GM21619 (cell line): ENCODE results near the gene MPPED1.

Experiments used
- ATAC-seq: cut with Tn5 transposase; IDR thresholded peaks from one replicate; pipeline ENCODE4 v1.9.1; 2021; ENCODE audit not compliant: unreplicated experiment

Gene MPPED1

GRCh38 chr22:43537019-43537585 is 125.3 kb downstream of the MPPED1 start:
- no peak for ATAC-seq

GRCh38 chr22:43539572-43540528 is 128.0 kb downstream of the MPPED1 start:
- no peak for ATAC-seq

GRCh38 chr22:43540529-43540923 is 128.7 kb downstream of the MPPED1 start:
- no peak for ATAC-seq

GRCh38 chr22:43541022-43541421 is 129.2 kb downstream of the MPPED1 start:
- ATAC-seq: no peak

- ATAC-seq: no peak
Measured at GRCh38 chr22:43541462-43542407, 129.9 kb downstream of the MPPED1 start.

- no peak for ATAC-seq
Measured at GRCh38 chr22:43542681-43543521, 131.1 kb downstream of the MPPED1 start.

- no peak for ATAC-seq
Measured at GRCh38 chr22:43543522-43544288, 131.9 kb downstream of the MPPED1 start.

- no peak for ATAC-seq
Measured at GRCh38 chr22:43544289-43544673, 132.5 kb downstream of the MPPED1 start.

- no peak for ATAC-seq
Measured at GRCh38 chr22:43546186-43546585, 134.4 kb downstream of the MPPED1 start.

- ATAC-seq: no peak
Measured at GRCh38 chr22:43550024-43550620, 138.3 kb downstream of the MPPED1 start.

GRCh38 chr22:43550672-43551071 is 138.9 kb downstream of the MPPED1 start:
- no peak for ATAC-seq

- no peak for ATAC-seq
Measured at GRCh38 chr22:43553451-43554258, 141.8 kb downstream of the MPPED1 start.

- ATAC-seq: no peak
Measured at GRCh38 chr22:43554259-43554636, 142.4 kb downstream of the MPPED1 start.

GRCh38 chr22:43554694-43555365 is 143.0 kb downstream of the MPPED1 start:
- ATAC-seq: no peak

GRCh38 chr22:43555561-43556515 is 144.0 kb downstream of the MPPED1 start:
- no peak for ATAC-seq
